Measurements from ENCODE around the gene LDLRAD2. TPM values are rescaled to one million over a fixed set of nuclear protein-coding genes. Genes with fewer than 3 reads are reported as not detected.

Gene LDLRAD2
- total and polyA plus RNA-seq, 9 of the 15 experiments (the other 6 are each of a cell fraction or from before 2014, with no cell fraction given) = 0.45 to 0.48 TPM; not detected in 7

DNA sequence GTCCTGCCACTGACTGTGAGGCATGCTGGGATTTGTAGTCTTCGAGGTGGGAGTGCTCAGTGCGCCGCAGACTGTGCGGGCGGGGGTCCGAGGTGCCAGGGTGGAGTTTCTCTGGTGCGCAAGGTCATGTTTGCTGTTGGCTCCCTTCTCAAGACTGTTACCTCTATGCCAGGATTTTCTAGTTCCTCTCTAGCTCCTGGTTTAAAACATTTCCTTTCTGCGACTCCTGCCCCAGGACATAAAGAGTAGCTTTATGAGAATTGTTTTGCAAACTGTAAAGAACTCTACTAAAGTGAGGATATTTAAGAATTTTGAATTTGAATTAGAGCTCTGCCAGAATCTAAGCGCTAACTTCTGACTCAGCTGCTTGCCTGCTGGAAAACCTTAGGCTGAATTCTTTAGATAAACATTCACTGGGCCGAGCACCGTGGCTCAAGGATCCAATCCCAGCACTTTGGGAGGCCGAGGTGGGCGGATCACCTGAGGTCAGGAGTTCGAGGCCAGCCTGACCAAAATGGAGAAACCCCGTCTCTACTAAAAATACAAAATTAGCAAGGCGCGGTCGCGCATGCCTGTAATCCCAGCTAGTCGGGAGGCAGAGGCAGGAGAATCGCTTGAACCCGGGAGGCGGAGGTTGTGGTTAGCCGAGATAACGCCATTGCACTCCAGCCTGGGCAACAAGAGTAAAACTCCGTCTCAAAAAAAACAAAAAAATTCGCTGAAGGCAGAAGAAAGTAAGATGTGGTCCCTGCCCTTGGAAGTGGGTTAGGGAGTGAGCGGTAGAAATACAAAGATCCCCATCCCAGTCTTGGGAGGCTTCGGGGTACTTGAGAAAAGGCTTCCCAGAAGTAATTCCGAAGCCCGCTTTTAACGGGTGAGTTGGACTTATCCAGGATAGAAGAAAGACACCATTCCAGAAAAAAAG, 28.1 kb upstream of the LDLRAD2 start (continued):
- TF ChIP-seq, protein P1, sequence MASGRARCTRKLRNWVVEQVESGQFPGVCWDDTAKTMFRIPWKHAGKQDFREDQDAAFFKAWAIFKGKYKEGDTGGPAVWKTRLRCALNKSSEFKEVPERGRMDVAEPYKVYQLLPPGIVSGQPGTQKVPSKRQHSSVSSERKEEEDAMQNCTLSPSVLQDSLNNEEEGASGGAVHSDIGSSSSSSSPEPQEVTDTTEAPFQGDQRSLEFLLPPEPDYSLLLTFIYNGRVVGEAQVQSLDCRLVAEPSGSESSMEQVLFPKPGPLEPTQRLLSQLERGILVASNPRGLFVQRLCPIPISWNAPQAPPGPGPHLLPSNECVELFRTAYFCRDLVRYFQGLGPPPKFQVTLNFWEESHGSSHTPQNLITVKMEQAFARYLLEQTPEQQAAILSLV (tag; IDR thresholded peaks at IDR 0.05) = no peak; the same call in 1 of the 2 replicates
- no peak for TF ChIP-seq SRSF1 (IDR thresholded peaks at IDR 0.05; ENCODE audit: low read depth, low read length)
- TF ChIP-seq ZBTB12 (CRISPR knock-in tag; IDR thresholded peaks at IDR 0.05) = no peak
- no peak for TF ChIP-seq STAG1 (CRISPR knock-in tag; IDR thresholded peaks at IDR 0.05; ENCODE audit: borderline replicate concordance)
- TF ChIP-seq TAL1 (IDR thresholded peaks at IDR 0.05) = 0 out of 2 replicates have a peak, but pooled peaks have one; percentile 37
- TF ChIP-seq ZBTB7A (IDR thresholded peaks at IDR 0.05; ENCODE audit: borderline replicate concordance, control insufficient read depth, low read depth, low read length) = no peak; the same call in 1 of the 2 replicates
- TF ChIP-seq AFF4 (CRISPR knock-in tag; IDR thresholded peaks at IDR 0.05) = peak; percentile 70; the same call in 1 of the 2 replicates
- 0 out of 2 replicates have a peak, but pooled peaks have one; percentile 57 for TF ChIP-seq ZNF592 (IDR thresholded peaks at IDR 0.05)
- no peak for TF ChIP-seq SP2 (IDR thresholded peaks at IDR 0.05; ENCODE audit: extremely low read depth, low read depth, low read length, poor library complexity, severe bottlenecking)
- TF ChIP-seq, protein P2, sequence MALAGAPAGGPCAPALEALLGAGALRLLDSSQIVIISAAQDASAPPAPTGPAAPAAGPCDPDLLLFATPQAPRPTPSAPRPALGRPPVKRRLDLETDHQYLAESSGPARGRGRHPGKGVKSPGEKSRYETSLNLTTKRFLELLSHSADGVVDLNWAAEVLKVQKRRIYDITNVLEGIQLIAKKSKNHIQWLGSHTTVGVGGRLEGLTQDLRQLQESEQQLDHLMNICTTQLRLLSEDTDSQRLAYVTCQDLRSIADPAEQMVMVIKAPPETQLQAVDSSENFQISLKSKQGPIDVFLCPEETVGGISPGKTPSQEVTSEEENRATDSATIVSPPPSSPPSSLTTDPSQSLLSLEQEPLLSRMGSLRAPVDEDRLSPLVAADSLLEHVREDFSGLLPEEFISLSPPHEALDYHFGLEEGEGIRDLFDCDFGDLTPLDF (CRISPR knock-in tag; IDR thresholded peaks at IDR 0.05) = 0 out of 2 replicates have a peak, but pooled peaks have one; percentile 8
- TF ChIP-seq ZNF212 (CRISPR knock-in tag; IDR thresholded peaks at IDR 0.05) = no peak
- TF ChIP-seq PML (IDR thresholded peaks at IDR 0.05; ENCODE audit: low read length) = no peak
- peak; percentile 10; the same call in 1 of the 2 replicates for TF ChIP-seq POLR2AphosphoS5 (IDR thresholded peaks at IDR 0.05; ENCODE audit: control insufficient read depth, insufficient read depth, low read depth, low read length)

Measured in K562 (cell line).